Gastrocnemius medialis (tissue), 4 donors: ENCODE results near the gene COL4A1.

Experiments
- POLR2A ChIP-seq, 2 donors: fragments of 450-650 bp; IDR thresholded peaks; one replicate each; pipeline ENCODE4 v1.6.1; 2017; ENCODE audit warnings: antibody characterized with exemption in 2 of 2, mild to moderate bottlenecking in 2 of 2, moderate library complexity in 2 of 2
- TF ChIP-seq, protein P1 (sequence below), 5 experiments: fragments of 450-650 bp in 3 of 5; fragments of 200-600 bp in 2 of 5; sonication (generic) in 2 of 5; IDR thresholded peaks in 4 of 5; conservative IDR thresholded peaks in 1 of 5; 1 replicate in 4 of 5; 2 replicates in 1 of 5; pipeline ENCODE4 v1.5.1; 2016 to 2019; ENCODE audit warnings: antibody characterized with exemption in 5 of 5, mild to moderate bottlenecking in 3 of 5, moderate library complexity in 3 of 5

GRCh38 chr13:110319774-110320509, 13.0 kb upstream of the COL4A1 start:
- TF ChIP-seq, protein P1, sequence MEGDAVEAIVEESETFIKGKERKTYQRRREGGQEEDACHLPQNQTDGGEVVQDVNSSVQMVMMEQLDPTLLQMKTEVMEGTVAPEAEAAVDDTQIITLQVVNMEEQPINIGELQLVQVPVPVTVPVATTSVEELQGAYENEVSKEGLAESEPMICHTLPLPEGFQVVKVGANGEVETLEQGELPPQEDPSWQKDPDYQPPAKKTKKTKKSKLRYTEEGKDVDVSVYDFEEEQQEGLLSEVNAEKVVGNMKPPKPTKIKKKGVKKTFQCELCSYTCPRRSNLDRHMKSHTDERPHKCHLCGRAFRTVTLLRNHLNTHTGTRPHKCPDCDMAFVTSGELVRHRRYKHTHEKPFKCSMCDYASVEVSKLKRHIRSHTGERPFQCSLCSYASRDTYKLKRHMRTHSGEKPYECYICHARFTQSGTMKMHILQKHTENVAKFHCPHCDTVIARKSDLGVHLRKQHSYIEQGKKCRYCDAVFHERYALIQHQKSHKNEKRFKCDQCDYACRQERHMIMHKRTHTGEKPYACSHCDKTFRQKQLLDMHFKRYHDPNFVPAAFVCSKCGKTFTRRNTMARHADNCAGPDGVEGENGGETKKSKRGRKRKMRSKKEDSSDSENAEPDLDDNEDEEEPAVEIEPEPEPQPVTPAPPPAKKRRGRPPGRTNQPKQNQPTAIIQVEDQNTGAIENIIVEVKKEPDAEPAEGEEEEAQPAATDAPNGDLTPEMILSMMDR (IDR thresholded peaks at IDR 0.05 in 4 of 5, conservative IDR thresholded peaks at IDR 0.05 in 1 of 5) = no peak
- TF ChIP-seq POLR2A (IDR thresholded peaks at IDR 0.05) = no peak
